ENCODE data around the gene MYL7. TPM values are rescaled to one million over a fixed set of nuclear protein-coding genes. Genes with fewer than 3 reads are reported as not detected.

The MYL7 gene
- total and polyA plus RNA-seq, 7 donors: 0.15 to 1.7 (median 0.98) TPM; not detected in 3

GRCh38 chr7:44098092-44099068, 42.8 kb downstream of the MYL7 start:
- Histone ChIP-seq H3K27me3 (ENCODE audit: insufficient read depth in 3 of 3, low read length in 2 of 3) (peaks cover 0 to under 1% (median 0%) of the 10 kb centered on the region in 3 donors), H3K27ac (no peak overlapping the region), H3K4me3 (no peak overlapping the region), H3K36me3 (ENCODE audit: insufficient read depth in 1 of 2, low read depth in 1 of 2) (no peaks in the 10 kb centered on the region), H3K9me3 (no peaks in the 10 kb centered on the region), H3K4me1 (no peaks in the 10 kb centered on the region)
- ATAC-seq: no peak
- 87 to 93% (median 90%) methylated on average over 6 of the region's 6 CpGs for WGBS, 3 donors
- intact Hi-C loops (cut with DNase I): no loop called here
- no peak for TF ChIP-seq CTCF (IDR thresholded peaks at IDR 0.05)
- DNase-seq: peak in 1 of 2 donors; percentile 4

- no peaks in the 10 kb centered on the region for H3K36me3 ChIP-seq (ENCODE audit: insufficient read depth in 1 of 2, low read depth in 1 of 2)
- WGBS, 3 donors: 72 to 79% (median 75%) methylated on average over 9 of the region's 9 CpGs
- H3K9me3 ChIP-seq: no peaks in the 10 kb centered on the region
- H3K4me3 ChIP-seq: no peak overlapping the region
- no peaks in the 10 kb centered on the region for H3K4me1 ChIP-seq
- intact Hi-C loops (cut with DNase I): no loop called here
- no peaks in the 10 kb centered on the region for H3K27me3 ChIP-seq (ENCODE audit: insufficient read depth in 3 of 3, low read length in 2 of 3)
- ATAC-seq: no peak
- DNase-seq: no peak
- TF ChIP-seq CTCF (IDR thresholded peaks at IDR 0.05): no peak
- no peak overlapping the region for H3K27ac ChIP-seq
These were observed 43.8 kb downstream of the MYL7 start for GRCh38 chr7:44097064-44097932.

GRCh38 chr7:44096326-44096881, 44.7 kb downstream of the MYL7 start:
- no peak for DNase-seq
- no peaks in the 10 kb centered on the region for H3K4me1 ChIP-seq
- no peak overlapping the region for H3K27ac ChIP-seq
- intact Hi-C loops (cut with DNase I): no loop called here
- no peaks in the 10 kb centered on the region for H3K27me3 ChIP-seq (ENCODE audit: insufficient read depth in 3 of 3, low read length in 2 of 3)
- no peak for TF ChIP-seq CTCF (IDR thresholded peaks at IDR 0.05)
- peak in 1 of 4 donors; percentile 22 for ATAC-seq
- H3K4me3 ChIP-seq: no peak overlapping the region
- H3K36me3 ChIP-seq (ENCODE audit: insufficient read depth in 1 of 2, low read depth in 1 of 2): no peaks in the 10 kb centered on the region
- WGBS, 3 donors: 77 to 87% (median 83%) methylated on average over 8 of the region's 8 CpGs
- no peaks in the 10 kb centered on the region for H3K9me3 ChIP-seq

GRCh38 chr7:44095781-44096180, 45.4 kb downstream of the MYL7 start:
- Histone ChIP-seq H3K4me3 (no peak overlapping the region), H3K27ac (no peak overlapping the region), H3K9me3 (no peaks in the 10 kb centered on the region), H3K27me3 (ENCODE audit: insufficient read depth in 3 of 3, low read length in 2 of 3) (no peaks in the 10 kb centered on the region), H3K4me1 (no peaks in the 10 kb centered on the region), H3K36me3 (ENCODE audit: insufficient read depth in 1 of 2, low read depth in 1 of 2) (no peaks in the 10 kb centered on the region)
- intact Hi-C loops (cut with DNase I): no loop called here
- ATAC-seq: no peak
- WGBS, 3 donors: 89 to 93% (median 92%) methylated on average over 3 of the region's 3 CpGs
- DNase-seq: no peak
- TF ChIP-seq CTCF (IDR thresholded peaks at IDR 0.05): no peak
